Fibroblast of lung (primary cell): Measurements from ENCODE around the gene PNPO. TPM values are rescaled to one million over a fixed set of nuclear protein-coding genes. Genes with fewer than 3 reads are reported as not detected.

Source experiments
- DNase-seq, 2 donors: peaks; one replicate each; pipeline versions ENCODE4 v3.0.0 to v3.0.0-alpha.2; 2010; ENCODE audit warnings: low read depth in 2 of 2
- H2AFZ ChIP-seq: 2 replicates; pipeline ENCODE4 v1.5.1; 2012; ENCODE audit warnings: low read length, control low read depth, inconsistent platforms
- H3K27ac ChIP-seq: 2 replicates; pipeline ENCODE4 v1.5.1; 2011; ENCODE audit warnings: low read length, control low read depth; ENCODE audit not compliant: insufficient read depth
- H3K27me3 ChIP-seq: 2 replicates; pipeline ENCODE4 v1.5.1; 2011; ENCODE audit warnings: mild to moderate bottlenecking, low read length; ENCODE audit not compliant: control insufficient read depth, insufficient read depth
- H3K36me3 ChIP-seq: 2 replicates; pipeline ENCODE4 v1.5.1; 2011; ENCODE audit warnings: low read length; ENCODE audit not compliant: control insufficient read depth, insufficient read depth
- H3K4me1 ChIP-seq: 2 replicates; pipeline ENCODE4 v1.5.1; 2011; ENCODE audit warnings: low read length; ENCODE audit not compliant: control insufficient read depth, insufficient read depth; ENCODE audit errors: extremely low read depth
- H3K4me2 ChIP-seq: 2 replicates; pipeline ENCODE4 v1.5.1; 2011; ENCODE audit warnings: low read length, control low read depth; ENCODE audit not compliant: insufficient read depth; ENCODE audit errors: extremely low read depth
- H3K4me3 ChIP-seq, 4 experiments: fragments of 200-600 bp in 1 of 4; sonication (generic) in 1 of 4; replicated peaks in 1 of 4; 2 replicates each; pipeline ENCODE4 v1.5.1; 2011 to 2016; ENCODE audit warnings: low read length in 4 of 4, low read depth in 3 of 4, mild to moderate bottlenecking in 3 of 4, control low read depth in 2 of 4, inconsistent platforms in 1 of 4, mixed read lengths in 1 of 4; ENCODE audit not compliant: insufficient read depth in 1 of 4; ENCODE audit errors: control extremely low read depth in 1 of 4
- H3K79me2 ChIP-seq: 2 replicates; pipeline ENCODE4 v1.5.1; 2012; ENCODE audit warnings: mild to moderate bottlenecking, low read length, inconsistent platforms; ENCODE audit not compliant: control insufficient read depth, insufficient read depth
- H3K9ac ChIP-seq: 2 replicates; pipeline ENCODE4 v1.5.1; 2011; ENCODE audit warnings: mild to moderate bottlenecking, low read length, control low read depth; ENCODE audit not compliant: insufficient read depth
- H3K9me3 ChIP-seq: 2 replicates; pipeline ENCODE4 v1.5.1; 2012; ENCODE audit warnings: low read depth, low read length; ENCODE audit not compliant: control insufficient read depth, insufficient read depth
- H4K20me1 ChIP-seq: 2 replicates; pipeline ENCODE4 v1.5.1; 2011; ENCODE audit warnings: low read length; ENCODE audit not compliant: control insufficient read depth, insufficient read depth; ENCODE audit errors: extremely low read depth
- CTCF ChIP-seq, 2 donors: IDR thresholded peaks in 1 of 2; conservative IDR thresholded peaks in 1 of 2; 1 replicate in 1 of 2; 2 replicates in 1 of 2; pipeline ENCODE4 v1.5.1; 2011 to 2012; ENCODE audit warnings: low read length in 2 of 2, control low read depth in 1 of 2, inconsistent platforms in 1 of 2, low read depth in 1 of 2, mild to moderate bottlenecking in 1 of 2
- EZH2 ChIP-seq: IDR thresholded peaks from 2 replicates; pipeline ENCODE4 v1.5.1; 2012; ENCODE audit warnings: low read length, control low read depth, mild to moderate bottlenecking; ENCODE audit errors: missing control alignments
- polyA plus RNA-seq, 2 donors: library from polyadenylated mRNA; depleted of rRNA in 1 of 2; stranded (reverse) in 1 of 2; unstranded in 1 of 2; fragments of >200 nt; gene quantifications; 2 replicates each; pipeline ENCODE4 v1.2.1, GENCODE V29; 2011 to 2012; ENCODE audit warnings: missing spikeins in 1 of 2
- total RNA-seq: library from RNA; depleted of rRNA; stranded (reverse); fragments of >200 nt; gene quantifications from 2 replicates; pipeline ENCODE4 v1.2.1, GENCODE V29; 2014

Gene PNPO
- total and polyA plus RNA-seq, 2 donors (not counting 1 experiment from before 2014, with no cell fraction given) = 25.7 to 26.6 TPM

- Histone ChIP-seq H3K36me3 (no peaks in the 10 kb centered on the region), H3K27me3 (peaks cover 12% of the 10 kb centered on the region), H3K4me2 (no peak within 1 kb of the TSS), H3K27ac (no peak within 1 kb of the TSS), H3K79me2 (no peaks in the 10 kb centered on the region), H3K4me3 (no peak within 1 kb of the TSS), H3K9me3 (no peaks in the 10 kb centered on the region), H3K4me1 (no peaks in the 10 kb centered on the region), H3K9ac (no peak within 1 kb of the TSS), H4K20me1 (no peaks in the 10 kb centered on the region), H2AFZ (no peak within 1 kb of the TSS)
- no peak for TF ChIP-seq CTCF (conservative IDR thresholded peaks at IDR 0.05 in 1 of 2, IDR thresholded peaks at IDR 0.05 in 1 of 2; ENCODE audit: low read depth in 1 of 2, low read length in 2 of 2)
- TF ChIP-seq EZH2 = no peak
- no peak for DNase-seq
These were observed 16.5 kb downstream of the PNPO start, which contains the start of gene PRR15L for GRCh38 chr17:47957591-47958490. PRR15L (minus strand) TSS chr17:47957883; CDS start chr17:47953234, 4,649 bp downstream.

GRCh38 chr17:47959825-47960655 lies 18.7 kb downstream of the PNPO start:
- H2AFZ ChIP-seq = no peak overlapping the region
- H3K9me3 ChIP-seq = no peaks in the 10 kb centered on the region
- no peaks in the 10 kb centered on the region for H3K79me2 ChIP-seq
- H3K36me3 ChIP-seq = no peaks in the 10 kb centered on the region
- no peaks in the 10 kb centered on the region for H3K4me1 ChIP-seq
- H3K9ac ChIP-seq = no peak overlapping the region
- TF ChIP-seq CTCF (conservative IDR thresholded peaks at IDR 0.05 in 1 of 2, IDR thresholded peaks at IDR 0.05 in 1 of 2; ENCODE audit: low read depth in 1 of 2, low read length in 2 of 2) (no peak), EZH2 (no peak)
- H3K4me3 ChIP-seq = no peak overlapping the region
- no peak for DNase-seq
- H3K4me2 ChIP-seq = no peak overlapping the region
- no peak overlapping the region for H3K27ac ChIP-seq
- H3K27me3 ChIP-seq = peaks cover 12% of the 10 kb centered on the region
- no peaks in the 10 kb centered on the region for H4K20me1 ChIP-seq

GRCh38 chr17:47961406-47961805 lies 20.0 kb downstream of the PNPO start:
- no peak overlapping the region for H3K4me2 ChIP-seq
- no peak overlapping the region for H2AFZ ChIP-seq
- no peaks in the 10 kb centered on the region for H4K20me1 ChIP-seq
- H3K9ac ChIP-seq = no peak overlapping the region
- H3K4me3 ChIP-seq = no peak overlapping the region
- no peaks in the 10 kb centered on the region for H3K4me1 ChIP-seq
- TF ChIP-seq EZH2 (no peak), CTCF (conservative IDR thresholded peaks at IDR 0.05 in 1 of 2, IDR thresholded peaks at IDR 0.05 in 1 of 2; ENCODE audit: low read depth in 1 of 2, low read length in 2 of 2) (no peak)
- DNase-seq = no peak
- H3K79me2 ChIP-seq = no peaks in the 10 kb centered on the region
- peaks cover 12% of the 10 kb centered on the region for H3K27me3 ChIP-seq
- H3K36me3 ChIP-seq = no peaks in the 10 kb centered on the region
- H3K27ac ChIP-seq = no peak overlapping the region
- no peaks in the 10 kb centered on the region for H3K9me3 ChIP-seq
